ENCODE data around the gene CSMD2.

- TF ChIP-seq, protein P1, sequence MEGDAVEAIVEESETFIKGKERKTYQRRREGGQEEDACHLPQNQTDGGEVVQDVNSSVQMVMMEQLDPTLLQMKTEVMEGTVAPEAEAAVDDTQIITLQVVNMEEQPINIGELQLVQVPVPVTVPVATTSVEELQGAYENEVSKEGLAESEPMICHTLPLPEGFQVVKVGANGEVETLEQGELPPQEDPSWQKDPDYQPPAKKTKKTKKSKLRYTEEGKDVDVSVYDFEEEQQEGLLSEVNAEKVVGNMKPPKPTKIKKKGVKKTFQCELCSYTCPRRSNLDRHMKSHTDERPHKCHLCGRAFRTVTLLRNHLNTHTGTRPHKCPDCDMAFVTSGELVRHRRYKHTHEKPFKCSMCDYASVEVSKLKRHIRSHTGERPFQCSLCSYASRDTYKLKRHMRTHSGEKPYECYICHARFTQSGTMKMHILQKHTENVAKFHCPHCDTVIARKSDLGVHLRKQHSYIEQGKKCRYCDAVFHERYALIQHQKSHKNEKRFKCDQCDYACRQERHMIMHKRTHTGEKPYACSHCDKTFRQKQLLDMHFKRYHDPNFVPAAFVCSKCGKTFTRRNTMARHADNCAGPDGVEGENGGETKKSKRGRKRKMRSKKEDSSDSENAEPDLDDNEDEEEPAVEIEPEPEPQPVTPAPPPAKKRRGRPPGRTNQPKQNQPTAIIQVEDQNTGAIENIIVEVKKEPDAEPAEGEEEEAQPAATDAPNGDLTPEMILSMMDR (IDR thresholded peaks at IDR 0.05): no peak
- TF ChIP-seq RCOR1 (IDR thresholded peaks at IDR 0.05; ENCODE audit: low read length) (no peak), RAD21 (IDR thresholded peaks at IDR 0.05; ENCODE audit: low read length) (no peak), JUND (IDR thresholded peaks at IDR 0.05) (no peak), GABPA (IDR thresholded peaks at IDR 0.05; ENCODE audit: low read depth) (no peak), SIN3A (IDR thresholded peaks at IDR 0.05; ENCODE audit: borderline replicate concordance, low read depth, low read length) (no peak), POLR2AphosphoS5 (IDR thresholded peaks at IDR 0.05; ENCODE audit: low read depth, low read length) (no peak), SMC3 (IDR thresholded peaks at IDR 0.05; ENCODE audit: low read depth, low read length) (no peak)
- TF ChIP-seq, protein P2, sequence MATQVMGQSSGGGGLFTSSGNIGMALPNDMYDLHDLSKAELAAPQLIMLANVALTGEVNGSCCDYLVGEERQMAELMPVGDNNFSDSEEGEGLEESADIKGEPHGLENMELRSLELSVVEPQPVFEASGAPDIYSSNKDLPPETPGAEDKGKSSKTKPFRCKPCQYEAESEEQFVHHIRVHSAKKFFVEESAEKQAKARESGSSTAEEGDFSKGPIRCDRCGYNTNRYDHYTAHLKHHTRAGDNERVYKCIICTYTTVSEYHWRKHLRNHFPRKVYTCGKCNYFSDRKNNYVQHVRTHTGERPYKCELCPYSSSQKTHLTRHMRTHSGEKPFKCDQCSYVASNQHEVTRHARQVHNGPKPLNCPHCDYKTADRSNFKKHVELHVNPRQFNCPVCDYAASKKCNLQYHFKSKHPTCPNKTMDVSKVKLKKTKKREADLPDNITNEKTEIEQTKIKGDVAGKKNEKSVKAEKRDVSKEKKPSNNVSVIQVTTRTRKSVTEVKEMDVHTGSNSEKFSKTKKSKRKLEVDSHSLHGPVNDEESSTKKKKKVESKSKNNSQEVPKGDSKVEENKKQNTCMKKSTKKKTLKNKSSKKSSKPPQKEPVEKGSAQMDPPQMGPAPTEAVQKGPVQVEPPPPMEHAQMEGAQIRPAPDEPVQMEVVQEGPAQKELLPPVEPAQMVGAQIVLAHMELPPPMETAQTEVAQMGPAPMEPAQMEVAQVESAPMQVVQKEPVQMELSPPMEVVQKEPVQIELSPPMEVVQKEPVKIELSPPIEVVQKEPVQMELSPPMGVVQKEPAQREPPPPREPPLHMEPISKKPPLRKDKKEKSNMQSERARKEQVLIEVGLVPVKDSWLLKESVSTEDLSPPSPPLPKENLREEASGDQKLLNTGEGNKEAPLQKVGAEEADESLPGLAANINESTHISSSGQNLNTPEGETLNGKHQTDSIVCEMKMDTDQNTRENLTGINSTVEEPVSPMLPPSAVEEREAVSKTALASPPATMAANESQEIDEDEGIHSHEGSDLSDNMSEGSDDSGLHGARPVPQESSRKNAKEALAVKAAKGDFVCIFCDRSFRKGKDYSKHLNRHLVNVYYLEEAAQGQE (IDR thresholded peaks at IDR 0.05; ENCODE audit: low read depth, low read length): no peak
Measured at GRCh38 chr1:33711511-33711910, 453.5 kb downstream of the CSMD2 start.
